Mesenchymal stem cell (in vitro differentiated cells and primary cell): ENCODE results near the gene TOR1AIP1.

Experiments used
- DNase-seq: peaks from one replicate; pipeline ENCODE4 v3.0.0-alpha.2; 2013
- H2AFZ ChIP-seq: one replicate; pipeline ENCODE4 v1.6.1; 2013; ENCODE audit warnings: low read depth, mild to moderate bottlenecking, control low read depth, inconsistent platforms, low read length, moderate library complexity
- H2AK5ac ChIP-seq: 2 replicates; pipeline ENCODE4 v1.6.1; 2013; ENCODE audit warnings: low read length, moderate library complexity, mild to moderate bottlenecking, inconsistent platforms; ENCODE audit not compliant: severe bottlenecking
- H2BK120ac ChIP-seq: one replicate; pipeline ENCODE4 v1.6.1; 2013; ENCODE audit warnings: low read depth, mild to moderate bottlenecking, inconsistent platforms, low read length, moderate library complexity
- H2BK12ac ChIP-seq, 2 experiments: one replicate each; pipeline ENCODE4 v1.6.1; 2013; ENCODE audit warnings: inconsistent platforms in 2 of 2, low read length in 2 of 2, mild to moderate bottlenecking in 2 of 2, moderate library complexity in 2 of 2, control low read depth in 1 of 2
- H2BK15ac ChIP-seq: one replicate; pipeline ENCODE4 v1.6.1; 2013; ENCODE audit warnings: mild to moderate bottlenecking, low read depth, inconsistent platforms; ENCODE audit not compliant: poor library complexity, severe bottlenecking
- H2BK5ac ChIP-seq: 2 replicates; pipeline ENCODE4 v1.6.1; 2013; ENCODE audit warnings: low read depth, mild to moderate bottlenecking, low read length, control low read depth, inconsistent platforms; ENCODE audit not compliant: poor library complexity, severe bottlenecking
- H3K14ac ChIP-seq, 2 experiments: one replicate each; pipeline ENCODE4 v1.6.1; 2013; ENCODE audit warnings: inconsistent platforms in 2 of 2, low read length in 2 of 2, control low read depth in 1 of 2, mild to moderate bottlenecking in 1 of 2, moderate library complexity in 1 of 2
- H3K18ac ChIP-seq, 2 experiments: one replicate each; pipeline ENCODE4 v1.6.1; 2013; ENCODE audit warnings: inconsistent platforms in 2 of 2, low read length in 2 of 2, control low read depth in 1 of 2, low read depth in 1 of 2, mild to moderate bottlenecking in 1 of 2
- H3K23ac ChIP-seq, 2 experiments: one replicate each; pipeline ENCODE4 v1.6.1; 2013; ENCODE audit warnings: inconsistent platforms in 2 of 2, low read length in 2 of 2, mild to moderate bottlenecking in 2 of 2, moderate library complexity in 2 of 2, control low read depth in 1 of 2
- H3K27ac ChIP-seq: 2 replicates; pipeline ENCODE4 v1.5.1; 2013; ENCODE audit warnings: mild to moderate bottlenecking, moderate library complexity, low read length, control low read depth, inconsistent platforms; ENCODE audit not compliant: poor library complexity, severe bottlenecking
- H3K27me3 ChIP-seq, 2 experiments: 2 replicates each; pipeline versions ENCODE4 v1.6.1 to v1.7.0; 2013; ENCODE audit warnings: low read length in 2 of 2, mild to moderate bottlenecking in 2 of 2, moderate library complexity in 2 of 2, control low read depth in 1 of 2, inconsistent platforms in 1 of 2; ENCODE audit not compliant: control insufficient read depth in 1 of 2, insufficient read depth in 1 of 2
- H3K36me3 ChIP-seq, 2 experiments: 2 replicates each; pipeline versions ENCODE4 v1.6.1 to v1.7.0; 2013; ENCODE audit warnings: low read length in 2 of 2, control low read depth in 1 of 2, inconsistent platforms in 1 of 2, low read depth in 1 of 2, mild to moderate bottlenecking in 1 of 2; ENCODE audit not compliant: insufficient read depth in 2 of 2, control insufficient read depth in 1 of 2
- H3K4ac ChIP-seq, 2 experiments: one replicate each; pipeline ENCODE4 v1.6.1; 2013; ENCODE audit warnings: inconsistent platforms in 2 of 2, low read length in 2 of 2, mild to moderate bottlenecking in 2 of 2, moderate library complexity in 2 of 2, control low read depth in 1 of 2, low read depth in 1 of 2
- H3K4me1 ChIP-seq: 2 replicates; pipeline ENCODE4 v1.6.1; 2013; ENCODE audit warnings: low read depth, low read length, control low read depth; ENCODE audit not compliant: control insufficient read depth, insufficient read depth
- H3K4me2 ChIP-seq: 2 replicates; pipeline ENCODE4 v1.6.1; 2013; ENCODE audit warnings: low read length, mild to moderate bottlenecking, inconsistent platforms; ENCODE audit not compliant: poor library complexity, severe bottlenecking
- H3K4me3 ChIP-seq, 2 experiments: 2 replicates each; pipeline versions ENCODE4 v1.5.1 to v1.7.0; 2013; ENCODE audit warnings: low read length in 2 of 2, mild to moderate bottlenecking in 2 of 2, control low read depth in 1 of 2, low read depth in 1 of 2; ENCODE audit not compliant: insufficient read depth in 1 of 2
- H3K79me1 ChIP-seq: replicated peaks from 2 replicates; pipeline ENCODE4 v1.6.1; 2013; ENCODE audit warnings: mild to moderate bottlenecking, control low read depth, low read length, inconsistent platforms; ENCODE audit not compliant: poor library complexity, severe bottlenecking
- H3K9ac ChIP-seq: 2 replicates; pipeline ENCODE4 v1.7.0; 2013; ENCODE audit warnings: mild to moderate bottlenecking, low read length, moderate library complexity
- H3K9me3 ChIP-seq: 2 replicates; pipeline ENCODE4 v1.7.0; 2013; ENCODE audit warnings: mild to moderate bottlenecking, low read length; ENCODE audit not compliant: control insufficient read depth
- H4K8ac ChIP-seq: one replicate; pipeline ENCODE4 v1.6.1; 2013; ENCODE audit warnings: inconsistent platforms, mild to moderate bottlenecking, low read length, moderate library complexity
- H4K91ac ChIP-seq: one replicate; pipeline ENCODE4 v1.6.1; 2013; ENCODE audit warnings: mild to moderate bottlenecking, low read length, inconsistent platforms
- WGBS: methylation state at CpG from one replicate; pipeline ENCODE4 v1.1.7; 2013; ENCODE audit warnings: mixed read lengths; 5-methylcytosine and 5-hydroxymethylcytosine counted together

TOR1AIP1 gene

DNA sequence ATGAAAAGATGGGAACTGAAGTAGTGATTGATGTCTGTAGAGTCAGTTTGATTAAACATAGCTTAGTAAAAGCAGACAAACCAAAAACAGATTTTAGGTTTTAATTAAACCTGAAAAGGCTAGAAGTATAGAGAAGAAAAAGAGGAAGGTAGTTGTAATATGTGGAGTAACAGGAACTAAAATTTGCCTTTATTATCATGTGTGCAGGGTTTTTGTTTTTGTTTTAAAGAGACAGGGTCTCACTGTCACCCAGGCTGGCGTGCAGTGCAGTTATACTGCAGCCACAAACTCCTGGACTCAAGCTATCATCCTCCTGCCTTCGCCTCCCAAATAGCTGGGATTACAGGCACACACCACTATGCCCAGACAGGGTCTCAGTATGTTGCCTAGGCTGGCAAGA lies 6.0 kb downstream of the TOR1AIP1 start:
- Histone ChIP-seq H3K4me3 (no peak overlapping the region), H3K36me3 (peaks cover 18 to 74% of the 10 kb centered on the region in 2 experiments), H2AK5ac (no peak overlapping the region), H3K27me3 (no peaks in the 10 kb centered on the region), H3K9ac (no peak overlapping the region), H3K4me2 (no peak overlapping the region), H4K8ac (no peak overlapping the region), H3K18ac (no peak overlapping the region), H3K9me3 (no peaks in the 10 kb centered on the region), H3K23ac (no peak overlapping the region), H3K14ac (no peak overlapping the region), H2BK120ac (no peak overlapping the region), H3K79me1 (peaks cover 15% of the 10 kb centered on the region), H2BK5ac (no peak overlapping the region), H2AFZ (no peak overlapping the region), H3K27ac (no peak overlapping the region), H2BK15ac (no peak overlapping the region), H3K4ac (no peak overlapping the region), H4K91ac (no peak overlapping the region), H2BK12ac (no peak overlapping the region), H3K4me1 (no peaks in the 10 kb centered on the region)
- 100% methylated on average over 2 of the region's 2 CpGs for WGBS
- no peak for DNase-seq

DNA sequence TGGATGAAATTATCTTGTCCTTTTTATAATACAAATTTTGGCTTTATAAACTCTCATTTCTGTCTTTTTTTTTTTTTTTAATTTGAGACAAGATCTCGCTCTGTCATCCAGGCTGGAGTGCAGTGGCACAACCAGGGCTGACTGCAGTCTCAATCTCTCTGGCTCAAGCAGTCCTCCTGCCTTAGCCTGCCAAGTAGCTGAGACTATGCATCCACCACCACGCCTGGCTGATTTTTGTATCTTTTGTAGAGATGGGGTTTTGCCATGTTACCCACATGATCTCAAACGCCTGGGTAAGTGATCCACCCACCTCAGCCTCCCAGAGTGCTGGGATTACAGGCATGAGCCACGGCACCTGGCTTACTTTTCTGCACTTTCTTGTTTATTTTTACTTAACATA lies 7.5 kb downstream of the TOR1AIP1 start:
- Histone ChIP-seq H3K79me1 (peaks cover 19% of the 10 kb centered on the region), H3K4ac (no peak overlapping the region), H3K23ac (no peak overlapping the region), H3K4me3 (no peak overlapping the region), H3K18ac (no peak overlapping the region), H3K9ac (no peak overlapping the region), H3K14ac (no peak overlapping the region), H3K9me3 (no peaks in the 10 kb centered on the region), H2BK15ac (no peak overlapping the region), H3K36me3 (peaks cover 21 to 81% of the 10 kb centered on the region in 2 experiments), H3K27me3 (no peaks in the 10 kb centered on the region), H2AK5ac (no peak overlapping the region), H2AFZ (no peak overlapping the region), H3K27ac (no peak overlapping the region), H2BK12ac (no peak overlapping the region), H3K4me1 (no peaks in the 10 kb centered on the region), H2BK120ac (no peak overlapping the region), H4K91ac (no peak overlapping the region), H3K4me2 (no peak overlapping the region), H4K8ac (no peak overlapping the region), H2BK5ac (no peak overlapping the region)
- 86% methylated on average over 2 of the region's 4 CpGs for whole genome bisulfite sequencing
- no peak for DNase-seq

DNA sequence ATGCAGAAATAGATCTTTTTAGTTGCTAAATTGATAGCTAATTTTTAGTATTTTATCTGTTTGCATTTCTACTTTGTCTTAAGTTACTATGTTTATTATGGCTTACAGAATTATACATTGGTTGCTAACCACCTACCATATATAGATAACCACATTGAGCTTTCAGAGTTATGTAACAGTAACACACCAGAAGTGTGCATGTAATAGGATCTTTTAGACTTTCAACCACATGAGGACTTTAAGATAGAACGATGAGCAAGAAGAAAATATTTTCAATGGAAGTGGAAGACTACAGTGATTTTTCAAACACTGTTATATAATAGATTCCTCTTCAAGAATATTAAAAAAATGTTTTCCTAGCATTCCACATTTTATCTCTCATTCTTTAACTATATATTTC lies 28.8 kb downstream of the TOR1AIP1 start:
- Histone ChIP-seq H3K9me3 (no peaks in the 10 kb centered on the region), H3K14ac (no peak overlapping the region), H3K79me1 (no peaks in the 10 kb centered on the region), H2BK12ac (no peak overlapping the region), H2BK5ac (no peak overlapping the region), H2BK15ac (no peak overlapping the region), H3K18ac (no peak overlapping the region), H2AK5ac (no peak overlapping the region), H3K4me3 (no peak overlapping the region), H4K91ac (no peak overlapping the region), H2AFZ (no peak overlapping the region), H4K8ac (no peak overlapping the region), H3K23ac (no peak overlapping the region), H3K27ac (no peak overlapping the region), H3K4me2 (no peak overlapping the region), H3K4me1 (no peaks in the 10 kb centered on the region), H3K4ac (no peak overlapping the region), H2BK120ac (no peak overlapping the region), H3K9ac (no peak overlapping the region), H3K36me3 (peaks cover 7 to 88% of the 10 kb centered on the region in 2 experiments), H3K27me3 (no peaks in the 10 kb centered on the region)
- no peak for DNase-seq
- WGBS, result no CpG with 5 or more reads among the region's 1 CpG

DNA sequence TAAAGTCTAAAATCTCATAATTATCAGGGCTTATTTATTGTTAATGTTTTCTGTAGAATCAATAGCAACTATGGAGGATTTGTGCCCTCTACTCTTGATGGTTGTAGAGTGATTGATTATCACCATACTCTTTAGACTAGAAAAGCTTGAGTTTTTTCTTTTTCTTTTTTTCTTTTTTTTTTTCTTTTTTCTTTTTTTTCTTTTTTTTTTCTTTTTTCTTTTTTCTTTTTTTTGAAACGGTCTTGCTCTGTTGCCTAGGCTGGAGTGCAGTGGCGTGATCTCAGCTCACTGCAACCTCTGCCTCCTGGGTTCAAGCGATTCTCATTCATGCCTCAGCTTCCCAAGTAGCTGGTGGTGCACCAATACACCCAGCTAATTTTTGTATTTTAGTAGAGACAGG lies 29.7 kb downstream of the TOR1AIP1 start:
- H2AFZ ChIP-seq, result no peak overlapping the region
- no peak for DNase-seq
- H2BK12ac ChIP-seq, result no peak overlapping the region
- H3K4ac ChIP-seq, result no peak overlapping the region
- no peak overlapping the region for H3K9ac ChIP-seq
- no peaks in the 10 kb centered on the region for H3K9me3 ChIP-seq
- no peak overlapping the region for H4K8ac ChIP-seq
- no peak overlapping the region for H3K27ac ChIP-seq
- H3K18ac ChIP-seq, result no peak overlapping the region
- H2BK5ac ChIP-seq, result no peak overlapping the region
- H3K36me3 ChIP-seq, result peaks cover 7 to 88% of the 10 kb centered on the region in 2 experiments
- no peak overlapping the region for H4K91ac ChIP-seq
- H2BK120ac ChIP-seq, result no peak overlapping the region
- H2BK15ac ChIP-seq, result no peak overlapping the region
- H2AK5ac ChIP-seq, result no peak overlapping the region
- H3K79me1 ChIP-seq, result no peaks in the 10 kb centered on the region
- no peak overlapping the region for H3K4me3 ChIP-seq
- H3K23ac ChIP-seq, result no peak overlapping the region
- no peak overlapping the region for H3K4me2 ChIP-seq
- H3K4me1 ChIP-seq, result no peaks in the 10 kb centered on the region
- H3K27me3 ChIP-seq, result no peaks in the 10 kb centered on the region
- WGBS, result 100% methylated on average over 2 of the region's 3 CpGs
- no peak overlapping the region for H3K14ac ChIP-seq
